Fibroblast of lung (primary cell): ENCODE measurements around the gene MRAS. TPM values are rescaled to one million over a fixed set of nuclear protein-coding genes. Genes with fewer than 3 reads are reported as not detected.

ENCODE experiments used
- DNase-seq, 2 donors: peaks; one replicate each; pipeline versions ENCODE4 v3.0.0 to v3.0.0-alpha.2; 2010; ENCODE audit warnings: low read depth in 2 of 2
- H2AFZ ChIP-seq: 2 replicates; pipeline ENCODE4 v1.5.1; 2012; ENCODE audit warnings: low read length, control low read depth, inconsistent platforms
- H3K27ac ChIP-seq: 2 replicates; pipeline ENCODE4 v1.5.1; 2011; ENCODE audit warnings: low read length, control low read depth; ENCODE audit not compliant: insufficient read depth
- H3K27me3 ChIP-seq: 2 replicates; pipeline ENCODE4 v1.5.1; 2011; ENCODE audit warnings: mild to moderate bottlenecking, low read length; ENCODE audit not compliant: control insufficient read depth, insufficient read depth
- H3K36me3 ChIP-seq: 2 replicates; pipeline ENCODE4 v1.5.1; 2011; ENCODE audit warnings: low read length; ENCODE audit not compliant: control insufficient read depth, insufficient read depth
- H3K4me1 ChIP-seq: 2 replicates; pipeline ENCODE4 v1.5.1; 2011; ENCODE audit warnings: low read length; ENCODE audit not compliant: control insufficient read depth, insufficient read depth; ENCODE audit errors: extremely low read depth
- H3K4me2 ChIP-seq: 2 replicates; pipeline ENCODE4 v1.5.1; 2011; ENCODE audit warnings: low read length, control low read depth; ENCODE audit not compliant: insufficient read depth; ENCODE audit errors: extremely low read depth
- H3K4me3 ChIP-seq, 4 experiments: fragments of 200-600 bp in 1 of 4; sonication (generic) in 1 of 4; replicated peaks in 1 of 4; 2 replicates each; pipeline ENCODE4 v1.5.1; 2011 to 2016; ENCODE audit warnings: low read length in 4 of 4, low read depth in 3 of 4, mild to moderate bottlenecking in 3 of 4, control low read depth in 2 of 4, inconsistent platforms in 1 of 4, mixed read lengths in 1 of 4; ENCODE audit not compliant: insufficient read depth in 1 of 4; ENCODE audit errors: control extremely low read depth in 1 of 4
- H3K79me2 ChIP-seq: 2 replicates; pipeline ENCODE4 v1.5.1; 2012; ENCODE audit warnings: mild to moderate bottlenecking, low read length, inconsistent platforms; ENCODE audit not compliant: control insufficient read depth, insufficient read depth
- H3K9ac ChIP-seq: 2 replicates; pipeline ENCODE4 v1.5.1; 2011; ENCODE audit warnings: mild to moderate bottlenecking, low read length, control low read depth; ENCODE audit not compliant: insufficient read depth
- H3K9me3 ChIP-seq: 2 replicates; pipeline ENCODE4 v1.5.1; 2012; ENCODE audit warnings: low read depth, low read length; ENCODE audit not compliant: control insufficient read depth, insufficient read depth
- H4K20me1 ChIP-seq: 2 replicates; pipeline ENCODE4 v1.5.1; 2011; ENCODE audit warnings: low read length; ENCODE audit not compliant: control insufficient read depth, insufficient read depth; ENCODE audit errors: extremely low read depth
- EZH2 ChIP-seq: IDR thresholded peaks from 2 replicates; pipeline ENCODE4 v1.5.1; 2012; ENCODE audit warnings: low read length, control low read depth, mild to moderate bottlenecking; ENCODE audit errors: missing control alignments
- polyA plus RNA-seq, 2 donors: library from polyadenylated mRNA; depleted of rRNA in 1 of 2; stranded (reverse) in 1 of 2; unstranded in 1 of 2; fragments of >200 nt; gene quantifications; 2 replicates each; pipeline ENCODE4 v1.2.1, GENCODE V29; 2011 to 2012; ENCODE audit warnings: missing spikeins in 1 of 2
- total RNA-seq: library from RNA; depleted of rRNA; stranded (reverse); fragments of >200 nt; gene quantifications from 2 replicates; pipeline ENCODE4 v1.2.1, GENCODE V29; 2014
- TF ChIP-seq, protein P1 (sequence below), 2 donors: IDR thresholded peaks in 1 of 2; conservative IDR thresholded peaks in 1 of 2; 1 replicate in 1 of 2; 2 replicates in 1 of 2; pipeline ENCODE4 v1.5.1; 2011 to 2012; ENCODE audit warnings: low read length in 2 of 2, control low read depth in 1 of 2, inconsistent platforms in 1 of 2, low read depth in 1 of 2, mild to moderate bottlenecking in 1 of 2

MRAS gene
- total and polyA plus RNA-seq, 2 donors (not counting 1 experiment from before 2014, with no cell fraction given) = 35.3 to 73.0 TPM

DNA sequence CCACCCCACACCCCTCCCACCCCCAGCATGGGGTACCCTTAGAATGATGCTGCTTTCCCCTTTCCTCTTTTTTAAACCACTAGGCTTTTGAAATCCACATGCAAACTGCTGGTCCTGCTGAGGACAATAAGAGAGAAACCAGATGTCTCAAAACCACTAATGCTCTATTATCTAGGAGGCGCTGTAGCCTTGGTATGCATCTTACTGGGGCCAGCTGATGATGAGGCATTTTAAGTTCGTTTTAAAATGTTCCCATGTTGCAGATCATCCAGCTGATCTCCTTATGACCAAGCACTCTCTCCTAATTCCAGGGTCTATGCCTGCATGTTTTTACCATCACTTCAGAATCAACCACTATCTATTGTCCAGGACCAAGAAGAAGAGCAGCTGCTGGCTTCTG, 20.0 kb upstream of the MRAS start:
- H2AFZ ChIP-seq = no peak overlapping the region
- H3K4me3 ChIP-seq = no peak overlapping the region
- no peaks in the 10 kb centered on the region for H3K79me2 ChIP-seq
- no peak overlapping the region for H3K9ac ChIP-seq
- DNase-seq = peak; percentile 22 to 27
- no peaks in the 10 kb centered on the region for H3K27me3 ChIP-seq
- H4K20me1 ChIP-seq = no peaks in the 10 kb centered on the region
- H3K9me3 ChIP-seq = no peaks in the 10 kb centered on the region
- H3K36me3 ChIP-seq = no peaks in the 10 kb centered on the region
- H3K27ac ChIP-seq = no peak overlapping the region
- no peak overlapping the region for H3K4me2 ChIP-seq
- TF ChIP-seq, protein P1, sequence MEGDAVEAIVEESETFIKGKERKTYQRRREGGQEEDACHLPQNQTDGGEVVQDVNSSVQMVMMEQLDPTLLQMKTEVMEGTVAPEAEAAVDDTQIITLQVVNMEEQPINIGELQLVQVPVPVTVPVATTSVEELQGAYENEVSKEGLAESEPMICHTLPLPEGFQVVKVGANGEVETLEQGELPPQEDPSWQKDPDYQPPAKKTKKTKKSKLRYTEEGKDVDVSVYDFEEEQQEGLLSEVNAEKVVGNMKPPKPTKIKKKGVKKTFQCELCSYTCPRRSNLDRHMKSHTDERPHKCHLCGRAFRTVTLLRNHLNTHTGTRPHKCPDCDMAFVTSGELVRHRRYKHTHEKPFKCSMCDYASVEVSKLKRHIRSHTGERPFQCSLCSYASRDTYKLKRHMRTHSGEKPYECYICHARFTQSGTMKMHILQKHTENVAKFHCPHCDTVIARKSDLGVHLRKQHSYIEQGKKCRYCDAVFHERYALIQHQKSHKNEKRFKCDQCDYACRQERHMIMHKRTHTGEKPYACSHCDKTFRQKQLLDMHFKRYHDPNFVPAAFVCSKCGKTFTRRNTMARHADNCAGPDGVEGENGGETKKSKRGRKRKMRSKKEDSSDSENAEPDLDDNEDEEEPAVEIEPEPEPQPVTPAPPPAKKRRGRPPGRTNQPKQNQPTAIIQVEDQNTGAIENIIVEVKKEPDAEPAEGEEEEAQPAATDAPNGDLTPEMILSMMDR (conservative IDR thresholded peaks at IDR 0.05 in 1 of 2, IDR thresholded peaks at IDR 0.05 in 1 of 2; ENCODE audit: low read depth in 1 of 2, low read length in 2 of 2) = peak in 1 of 2 donors; percentile 26
- TF ChIP-seq EZH2 = no peak
- H3K4me1 ChIP-seq = no peaks in the 10 kb centered on the region

GRCh38 chr3:138329127-138329983, 19.0 kb upstream of the MRAS start, which contains the start of gene NME9:
NME9 (minus strand) TSS chr3:138329851; CDS start chr3:138329335, 516 bp downstream.
- no peak for TF ChIP-seq EZH2
- TF ChIP-seq, protein P1 (conservative IDR thresholded peaks at IDR 0.05 in 1 of 2, IDR thresholded peaks at IDR 0.05 in 1 of 2; ENCODE audit: low read depth in 1 of 2, low read length in 2 of 2) = peak; percentile 56 to 77
- Histone ChIP-seq H3K9ac (peak within 1 kb of the TSS; percentile 55), H3K9me3 (no peaks in the 10 kb centered on the region), H3K4me3 (peak within 1 kb of the TSS; percentile 52 to 69 (median 60)), H3K79me2 (no peaks in the 10 kb centered on the region), H3K27me3 (no peaks in the 10 kb centered on the region), H4K20me1 (no peaks in the 10 kb centered on the region), H3K36me3 (no peaks in the 10 kb centered on the region), H3K4me1 (no peaks in the 10 kb centered on the region), H3K4me2 (peak within 1 kb of the TSS; percentile 96), H2AFZ (peak within 1 kb of the TSS; percentile 46), H3K27ac (no peak within 1 kb of the TSS)
- DNase-seq = peak; percentile 71 to 81

- Histone ChIP-seq H3K9ac (no peak overlapping the region), H3K79me2 (no peaks in the 10 kb centered on the region), H3K9me3 (no peaks in the 10 kb centered on the region), H3K27ac (no peak overlapping the region), H2AFZ (peak overlapping the region; percentile 46), H3K4me2 (peak overlapping the region; percentile 96), H4K20me1 (no peaks in the 10 kb centered on the region), H3K36me3 (no peaks in the 10 kb centered on the region), H3K4me1 (no peaks in the 10 kb centered on the region), H3K27me3 (peaks cover 4% of the 10 kb centered on the region), H3K4me3 (peak overlapping the region in 3 of 4 experiments; percentile 53 to 69 (median 66))
- TF ChIP-seq, protein P1 (conservative IDR thresholded peaks at IDR 0.05 in 1 of 2, IDR thresholded peaks at IDR 0.05 in 1 of 2; ENCODE audit: low read depth in 1 of 2, low read length in 2 of 2) = no peak
- no peak for TF ChIP-seq EZH2
- DNase-seq = no peak
Observed at GRCh38 chr3:138329984-138330293, 18.4 kb upstream of the MRAS start.
